Measurements from ENCODE around the gene DUSP10.

GRCh38 chr1:221693087-221693486 is 48.8 kb downstream of the DUSP10 start:
- peak; percentile 50 for TF ChIP-seq CTCF (IDR thresholded peaks at IDR 0.05)
- no peak for TF ChIP-seq ZFX (IDR thresholded peaks at IDR 0.05; ENCODE audit: borderline replicate concordance)
